Heart right ventricle (tissue), 16 donors: ENCODE results near the gene NCR1. TPM values are rescaled to one million over a fixed set of nuclear protein-coding genes. Genes with fewer than 3 reads are reported as not detected.
"Not testable (repeated sequence)": the region's sequence is repeated elsewhere in the genome, so short reads cannot be mapped to it uniquely, and the experiment has no call there.

Experiments
- ATAC-seq, 8 donors: fragments of 200-7000 bp; cut with Tn5 transposase; one replicate each; pipeline ENCODE4 v1.9.1; 2020; ENCODE audit warnings: mild to moderate bottlenecking in 8 of 8, moderate library complexity in 8 of 8, moderate number of reproducible peaks in 1 of 8
- DNase-seq, 2 donors: peaks; one replicate each; pipeline ENCODE4 v3.0.0-alpha.2; 2020
- H3K27ac ChIP-seq, 10 donors: fragments of 200-600 bp; sonication (generic) in 2 of 10; one replicate each; pipeline versions ENCODE4 v1.5.0 to v1.8.0; 2020 to 2022; ENCODE audit warnings: mild to moderate bottlenecking in 3 of 10
- H3K27me3 ChIP-seq, 7 donors: fragments of 200-600 bp; one replicate each; pipeline ENCODE4 v1.8.0; 2021 to 2022; ENCODE audit warnings: mild to moderate bottlenecking in 2 of 7
- H3K36me3 ChIP-seq, 9 donors: fragments of 200-600 bp; sonication (generic) in 1 of 9; one replicate each; pipeline versions ENCODE4 v1.5.0 to v1.8.0; 2020 to 2022; ENCODE audit warnings: mild to moderate bottlenecking in 2 of 9
- H3K4me1 ChIP-seq, 9 donors: fragments of 200-600 bp; sonication (generic) in 1 of 9; one replicate each; pipeline versions ENCODE4 v1.5.0 to v1.8.0; 2020 to 2022; ENCODE audit warnings: mild to moderate bottlenecking in 4 of 9
- H3K4me3 ChIP-seq, 10 donors: fragments of 200-600 bp; sonication (generic) in 2 of 10; one replicate each; pipeline versions ENCODE4 v1.5.0 to v1.8.0; 2020 to 2022; ENCODE audit warnings: mild to moderate bottlenecking in 7 of 10, moderate library complexity in 2 of 10
- H3K9me3 ChIP-seq, 11 donors: fragments of 200-600 bp in 10 of 11; sonication (generic) in 2 of 11; one replicate each; pipeline versions ENCODE4 v1.5.0 to v1.8.0; 2013 to 2022; ENCODE audit warnings: mild to moderate bottlenecking in 2 of 11, control low read depth in 1 of 11, moderate library complexity in 1 of 11
- CTCF ChIP-seq, 9 donors: fragments of 200-600 bp; sonication (generic) in 2 of 9; IDR thresholded peaks; one replicate each; pipeline versions ENCODE4 v1.5.0 to v1.8.0; 2021 to 2022; ENCODE audit warnings: antibody characterized with exemption in 9 of 9, mild to moderate bottlenecking in 5 of 9, moderate library complexity in 1 of 9
- WGBS, 2 donors: extraction: QIAGEN DNeasy Blood & Tissue Kit; methylation state at CpG; one replicate each; pipeline ENCODE4 v1.1.7; 2013; ENCODE audit warnings: inconsistent platforms in 1 of 2; 5-methylcytosine and 5-hydroxymethylcytosine counted together
- intact Hi-C, 10 donors: fragments of 100-400 bp; cut with DNase I; formaldehyde crosslinking; loops; one replicate each; pipeline versions ENCODE4 v1.11.1 to v1.14.2; 2022
- polyA plus RNA-seq, 2 donors: library from polyadenylated mRNA; stranded (reverse); fragments of 200-250 nt; gene quantifications; one replicate each; pipeline ENCODE4 v1.2.3, GENCODE V29; 2013
- total RNA-seq, 10 donors: library from RNA; stranded (reverse); fragmentation: NEBNext Ultra II Directional in 3 of 10; extraction: Animal tissue kit (Norgen Biotek cat#: 25700) in 3 of 10; gene quantifications; one replicate each; pipeline versions ENCODE4 v1.2.1 to v1.2.4, GENCODE V29; 2021 to 2023
- donor health status: Arrhythmogenic right ventricular cardiomyopathy.
- donor health status: ischemic (EF 13 %, LVEDD 7.1; RV severe dilation, severe dysfunction).
- donor health status: healthy with polysubstance abuse.
- donor health status: DM: no; HTN: yes; CAD: no.
- donor health status: DM: no; HTN: no; CAD: no.
- donor health status: ischemic (EF 25% LVEDD 6.9; RV normal size, moderate dysfunction).
- donor health status: ischemic (EF 25% LVEDD 5.7; RV mildly dilated, moderate dysfunction).
- donor health status: healthy.
- donor health status: DM: yes; HTN: yes; CAD: no.
- donor health status: Ischemic cardiomyopathy.
- donor health status: ischemic (EF 35%, LVEDD 5.7; RV mildly dilated, moderate dysfunction).
- donor health status: nonischemic (EF 11% LVEDD 7.7; RV severe dilation, severe dysfunction).
- donor health status: DM: yes; HTN: yes; CAD: no.
- donor health status: PGD.
- donor health status: ischemic (EF 29% LVEDD 5.4; RV normal size, mild dysfunction).
- donor health status: nonischemic (EF 23%, LVEDD 6.1; RV moderate dilation, normal function).

The NCR1 gene
- total and polyA plus RNA-seq, 12 donors = 0.38 to 0.81 (median 0.60) TPM; not detected in 9

- Histone ChIP-seq H3K4me1 (no peaks in the 10 kb centered on the region), H3K9me3 (no peaks in the 10 kb centered on the region), H3K27me3 (peaks cover 0 to 25% (median 18%) of the 10 kb centered on the region in 7 donors), H3K27ac (no peak overlapping the region), H3K4me3 (no peak overlapping the region), H3K36me3 (no peaks in the 10 kb centered on the region)
- DNase-seq = no peak
- intact Hi-C loops = no loop called here
- no peak for TF ChIP-seq CTCF (IDR thresholded peaks at IDR 0.05)
- no peak for ATAC-seq
- WGBS, 2 donors = 23 to 27% methylated on average over 5 of the region's 5 CpGs
Measured at GRCh38 chr19:54905421-54905802, 536 bp upstream of the NCR1 start.

- intact Hi-C loops = no loop called here
Measured at GRCh38 chr19:54906819-54907218, 871 bp downstream of the NCR1 start.

GRCh38 chr19:54907899-54908298 is 2.0 kb downstream of the NCR1 start:
- intact Hi-C loops, ATAC-seq, H3K9me3 ChIP-seq, H3K4me1 ChIP-seq, H3K27ac ChIP-seq, H3K4me3 ChIP-seq, DNase-seq, H3K36me3 ChIP-seq: not testable (repeated sequence)
- 47 to 56% methylated on average over 3 to 4 of the region's 5 CpGs for WGBS, 2 donors
- H3K27me3 ChIP-seq = peaks cover 0 to 25% (median 16%) of the 10 kb centered on the region in 7 donors

More at GRCh38 chr19:54906819-54907218, 871 bp downstream of the NCR1 start:
- no peak for TF ChIP-seq CTCF (IDR thresholded peaks at IDR 0.05)
- H3K36me3 ChIP-seq = no peaks in the 10 kb centered on the region
- H3K4me1 ChIP-seq = no peaks in the 10 kb centered on the region
- H3K4me3 ChIP-seq = no peak overlapping the region
- H3K27me3 ChIP-seq = peaks cover 0 to 25% (median 16%) of the 10 kb centered on the region in 7 donors
- 85% methylated on average over 7 of the region's 7 CpGs for WGBS, 2 donors
- ATAC-seq = no peak
- H3K9me3 ChIP-seq = no peaks in the 10 kb centered on the region
- H3K27ac ChIP-seq = no peak overlapping the region
- DNase-seq = no peak

GRCh38 chr19:54916822-54917221 is 10.9 kb downstream of the NCR1 start:
- intact Hi-C loops = no loop called here
- no peak for ATAC-seq
- Histone ChIP-seq H3K27me3 (peaks cover 0 to 34% (median 11%) of the 10 kb centered on the region in 7 donors), H3K27ac (no peak overlapping the region), H3K36me3 (no peaks in the 10 kb centered on the region), H3K4me3 (no peak overlapping the region), H3K9me3 (no peaks in the 10 kb centered on the region), H3K4me1 (no peaks in the 10 kb centered on the region)
- no peak for TF ChIP-seq CTCF (IDR thresholded peaks at IDR 0.05)
- WGBS, 2 donors = 66 to 70% methylated on average over 11 of the region's 11 CpGs
- DNase-seq = no peak

DNA sequence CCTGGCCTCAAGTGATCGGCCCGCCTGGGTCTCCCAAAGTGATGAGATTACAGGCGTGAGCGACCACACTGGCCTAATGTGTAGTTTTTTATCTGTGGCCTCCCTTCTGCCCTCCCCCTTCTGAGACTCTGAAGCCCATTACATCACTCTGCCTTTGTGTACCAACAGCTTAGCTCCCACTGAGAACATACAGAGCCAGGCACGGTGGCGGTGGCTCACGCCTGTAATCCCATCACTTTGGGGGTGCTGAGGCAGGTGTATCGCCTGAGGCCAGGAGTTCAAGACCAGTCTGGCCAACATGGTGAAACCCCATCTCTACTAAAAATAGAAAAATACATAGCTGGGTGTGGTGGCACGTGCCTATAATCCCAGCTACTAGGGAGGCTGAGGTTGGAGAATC is 12.6 kb downstream of the NCR1 start:
- intact Hi-C loops = no loop called here
- Histone ChIP-seq H3K27me3 (peaks cover 0 to 39% (median 13%) of the 10 kb centered on the region in 7 donors), H3K4me1 (no peaks in the 10 kb centered on the region), H3K27ac (no peak overlapping the region), H3K36me3 (no peaks in the 10 kb centered on the region), H3K9me3 (no peaks in the 10 kb centered on the region), H3K4me3 (no peak overlapping the region)
- DNase-seq (no peak), ATAC-seq (no peak)
- WGBS, 2 donors = 83% methylated on average over 9 of the region's 9 CpGs
- TF ChIP-seq CTCF (IDR thresholded peaks at IDR 0.05) = no peak
